Jurkat, Clone E6-1 (cell line): Measurements from ENCODE around the gene RAI1.
A peak's percentile ranks its signal among the peaks of the same experiment; 100 is the strongest.
"Not testable (repeated sequence)": the region's sequence is repeated elsewhere in the genome, so short reads cannot be mapped to it uniquely, and the experiment has no call there.

ENCODE experiments used
- DNase-seq: peaks from one replicate; pipeline ENCODE4 v3.0.0-alpha.2; 2011; ENCODE audit warnings: low read depth, low spot score
- H3K4me3 ChIP-seq: 2 replicates; pipeline ENCODE4 v1.5.1; 2011; ENCODE audit warnings: mild to moderate bottlenecking, low read length, control low read depth, moderate library complexity

RAI1 gene

DNA sequence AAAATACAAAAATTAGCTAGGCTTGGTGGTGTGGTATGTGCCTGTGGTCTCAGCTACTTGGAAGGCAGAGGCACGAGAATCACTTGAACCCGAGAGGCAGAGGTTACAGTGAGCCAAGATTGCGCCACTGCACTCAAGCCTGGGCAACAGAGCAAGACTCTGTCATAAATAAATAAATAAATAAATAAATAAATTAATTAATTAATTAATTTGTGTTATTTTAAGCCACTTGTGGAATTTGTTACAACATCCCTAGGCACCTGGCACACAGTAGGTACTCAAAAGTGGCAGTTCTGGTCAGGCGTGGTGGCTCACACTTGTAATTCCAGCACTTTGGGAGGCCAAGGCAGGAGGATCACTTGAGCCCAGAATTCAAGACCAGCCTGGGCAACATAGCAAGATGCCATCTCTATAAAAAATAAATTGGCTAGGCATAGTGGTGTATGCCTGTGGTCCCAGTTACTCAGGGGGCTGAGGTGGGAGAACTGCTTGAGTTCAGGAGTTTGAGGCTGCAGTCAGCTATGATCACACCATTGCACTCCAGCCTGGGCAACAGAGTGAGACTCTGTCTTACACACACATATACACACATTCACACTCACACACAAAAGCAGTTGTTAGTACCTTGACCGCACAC, 3.1 kb upstream of the RAI1 start:
- H3K4me3 ChIP-seq, DNase-seq: not testable (repeated sequence)

DNA sequence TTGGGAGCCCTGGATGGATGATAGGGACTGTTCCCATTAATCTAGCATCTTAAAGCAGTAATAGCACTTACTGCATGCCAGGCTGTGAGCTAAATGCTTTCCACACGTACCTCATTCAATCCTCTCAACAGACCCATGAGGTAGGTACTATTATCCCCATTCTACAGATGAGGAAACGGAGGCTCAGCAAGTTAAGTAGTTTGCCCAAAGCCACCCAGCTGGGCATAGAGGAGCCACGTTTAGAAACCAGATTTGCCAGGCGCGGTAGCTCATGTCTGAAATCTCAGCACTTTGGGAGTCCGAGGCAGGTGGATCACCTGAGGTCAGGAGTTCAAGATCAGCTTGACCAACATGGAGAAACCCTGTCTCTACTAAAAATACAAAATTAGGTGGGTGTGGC, 2.0 kb upstream of the RAI1 start:
- DNase-seq: no peak
- H3K4me3 ChIP-seq: no peak overlapping the region

DNA sequence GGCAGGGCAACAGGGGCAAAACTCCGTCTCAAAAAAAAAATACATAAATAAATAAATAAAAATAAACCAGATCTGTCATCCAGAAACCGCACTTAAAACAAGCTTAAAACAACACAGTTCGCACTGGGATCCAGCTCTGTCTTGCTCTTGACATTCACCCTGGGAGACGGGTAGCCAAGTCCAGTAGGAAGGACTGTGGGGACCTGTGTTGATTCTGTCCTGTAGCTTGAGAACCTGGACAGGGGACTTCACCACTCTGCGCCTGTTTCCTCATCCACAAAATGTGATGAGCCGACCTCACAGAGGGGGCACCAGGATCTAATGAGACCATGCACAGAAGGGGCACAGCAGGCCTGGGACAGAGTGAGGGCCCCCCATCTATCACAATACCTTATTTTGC, 1.5 kb upstream of the RAI1 start:
- no peak for DNase-seq
- no peak overlapping the region for H3K4me3 ChIP-seq

DNA sequence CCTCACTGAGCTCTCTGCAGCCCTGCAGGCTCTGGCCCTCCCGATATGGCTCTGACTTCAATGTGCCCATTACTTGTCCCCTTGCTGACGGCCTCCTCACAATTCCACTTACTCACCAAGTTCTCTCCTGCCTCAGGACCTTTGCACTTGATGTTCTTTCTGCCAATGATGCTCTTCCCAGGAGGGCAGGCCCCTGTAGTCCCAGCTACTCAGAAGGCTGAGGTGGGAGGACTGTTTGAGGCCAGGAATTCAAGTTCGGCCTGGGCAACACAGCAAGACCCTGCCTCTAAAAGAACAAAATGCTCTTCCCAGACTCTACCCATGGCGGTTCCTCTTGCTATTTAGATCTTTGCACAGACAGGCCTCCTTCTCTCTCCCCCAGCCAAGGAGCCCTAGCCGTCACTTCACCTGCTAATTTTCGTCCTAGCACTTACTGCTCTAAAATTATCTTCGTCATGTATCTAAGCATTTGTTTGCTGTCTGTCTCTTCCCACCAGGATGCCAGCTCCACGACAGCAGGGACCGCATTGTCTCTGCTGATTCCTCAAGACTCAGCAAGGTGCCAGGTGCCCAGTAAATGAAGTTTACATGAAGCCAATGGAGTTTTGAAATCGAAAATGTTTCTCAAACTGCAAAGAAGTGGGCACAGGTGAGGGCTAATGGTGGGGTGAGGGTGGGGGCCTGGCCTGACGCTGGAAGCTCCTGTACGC, 626 bp upstream of the RAI1 start:
- H3K4me3 ChIP-seq: peak overlapping the region; percentile 37

DNA sequence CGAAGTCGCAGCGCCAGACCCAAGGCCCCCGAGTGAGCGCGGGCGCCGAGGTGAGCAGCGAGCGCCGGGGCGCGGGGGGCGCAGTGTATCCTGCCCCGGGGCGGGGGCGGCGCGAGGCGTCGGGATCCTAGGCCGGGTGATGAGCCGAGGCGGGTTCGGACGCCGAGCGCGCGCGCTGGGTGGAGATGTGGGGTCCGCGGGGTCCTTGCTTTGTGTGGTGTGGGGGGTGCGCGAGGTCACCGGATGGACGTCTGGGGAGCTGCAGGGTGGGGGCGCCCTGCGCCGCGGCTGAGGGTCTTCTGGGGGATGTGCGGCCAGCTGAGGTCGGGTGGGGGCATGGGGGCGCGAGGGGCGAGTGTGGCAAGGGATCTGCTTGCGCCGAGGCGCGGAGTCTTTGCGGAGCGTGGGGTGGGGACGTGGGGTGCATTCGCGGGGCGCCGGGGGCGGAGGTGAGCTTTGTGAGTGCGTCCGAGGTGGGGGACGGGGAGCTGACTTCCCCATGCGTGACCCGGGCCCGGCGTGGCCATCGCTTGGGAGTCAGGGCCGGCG, 560 bp downstream of the RAI1 start:
- H3K4me3 ChIP-seq: peak overlapping the region; percentile 74
- no peak for DNase-seq

More for the DNA sequence above, 626 bp upstream of the RAI1 start:
- no peak for DNase-seq

DNA sequence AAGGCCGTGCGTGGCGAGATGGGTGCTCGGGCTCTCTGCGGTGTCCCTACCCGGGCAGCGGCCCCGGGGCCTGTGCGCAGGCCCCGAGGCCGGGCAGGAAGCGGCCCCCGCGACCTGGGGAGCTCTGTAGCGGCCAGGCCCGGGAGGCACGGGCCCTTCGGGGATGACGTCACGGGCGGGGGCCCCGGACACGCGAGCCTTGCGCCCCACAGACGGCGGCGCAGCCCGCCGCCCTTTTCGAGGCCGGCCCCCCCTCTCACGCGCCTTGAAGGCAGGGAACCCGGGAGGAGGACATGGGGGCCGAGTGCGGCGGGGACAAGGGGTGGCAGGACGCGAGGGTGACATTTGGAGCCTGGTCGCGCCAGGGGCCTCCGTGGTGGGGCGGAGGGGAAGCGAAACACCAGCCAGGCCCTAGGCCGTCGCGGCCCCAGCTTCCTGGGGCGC, 1.1 kb downstream of the RAI1 start:
- DNase-seq: no peak
- H3K4me3 ChIP-seq: peak overlapping the region; percentile 74

DNA sequence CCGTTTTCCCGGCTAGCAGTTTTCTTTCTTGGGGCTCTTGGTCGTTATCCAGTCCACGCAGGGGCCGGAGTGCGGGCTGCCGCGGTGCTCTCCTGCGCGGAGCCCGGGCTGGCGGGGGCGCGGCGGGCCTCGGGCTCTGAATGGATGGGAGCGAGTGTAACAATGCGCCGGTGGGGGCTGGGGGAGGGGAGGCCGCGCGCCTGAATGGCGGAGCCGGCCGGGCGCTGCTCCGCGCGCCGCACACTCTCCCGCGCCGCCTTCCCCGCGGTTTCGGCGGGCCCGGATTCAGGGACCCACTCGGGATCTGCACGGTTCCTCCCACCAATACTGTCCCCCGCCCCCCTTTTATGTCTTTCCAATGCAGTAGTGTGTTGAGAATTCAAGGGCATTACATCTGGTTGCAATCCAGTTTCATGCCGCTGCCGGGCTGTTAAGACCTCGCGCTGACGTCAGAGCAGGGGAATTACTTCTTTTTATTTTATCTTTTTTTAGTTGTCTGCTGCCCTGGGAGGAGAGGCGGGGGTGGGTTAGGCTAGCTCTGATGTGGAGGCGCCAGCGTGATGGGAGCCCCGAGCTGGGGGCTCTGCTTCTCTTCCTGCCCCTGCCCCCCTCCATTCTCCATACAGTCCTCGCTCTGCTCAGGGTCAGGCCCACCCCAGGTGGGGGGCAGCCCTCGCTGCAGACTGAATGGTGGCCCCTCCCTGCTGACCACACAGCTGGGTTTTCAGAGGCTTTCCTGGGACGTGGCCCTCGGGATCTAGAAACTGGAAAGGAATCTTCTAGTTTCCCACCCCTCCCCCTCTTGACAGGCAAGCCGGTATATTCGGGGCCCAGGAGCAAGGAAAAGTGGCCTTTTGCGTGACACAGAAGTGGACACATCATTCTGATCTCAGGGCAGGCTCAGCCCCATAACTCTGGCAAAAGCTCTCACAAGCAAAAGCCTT, 1.8 kb downstream of the RAI1 start:
- no peak for DNase-seq

DNA sequence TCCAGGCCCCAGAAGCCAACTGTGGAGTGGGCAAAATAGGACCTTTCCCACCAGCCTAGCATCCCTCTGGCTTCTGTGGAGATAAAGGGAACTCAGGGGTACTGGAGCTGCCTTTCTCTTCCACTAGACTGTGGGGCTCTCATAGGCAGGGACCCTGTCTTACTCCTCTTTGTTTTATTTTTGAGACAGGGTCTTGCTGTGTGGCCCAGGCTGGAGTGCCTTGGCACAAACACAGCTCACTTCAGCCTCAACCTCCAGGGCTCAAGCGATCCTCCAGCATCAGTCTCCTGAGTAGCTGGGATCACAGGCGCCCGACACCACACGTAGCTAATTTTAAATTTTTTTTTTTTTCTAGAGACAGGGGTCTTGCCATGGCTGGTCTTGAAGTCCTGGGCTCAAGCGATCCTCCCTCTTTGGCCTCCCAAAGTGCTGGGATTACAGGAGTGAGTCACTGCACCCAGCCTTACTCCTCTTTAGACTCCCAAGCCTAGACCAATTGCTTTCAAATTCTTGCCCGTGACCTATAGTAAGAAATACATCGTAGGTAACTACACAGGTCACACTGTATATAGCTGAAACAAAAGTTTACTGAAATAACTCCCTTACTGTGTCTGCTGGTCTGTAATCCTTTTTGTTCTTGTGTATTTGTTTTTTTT, 2.6 kb downstream of the RAI1 start:
- H3K4me3 ChIP-seq: peak overlapping the region; percentile 74
- DNase-seq: no peak

More for the DNA sequence above, 1.8 kb downstream of the RAI1 start:
- peak overlapping the region; percentile 74 for H3K4me3 ChIP-seq

DNA sequence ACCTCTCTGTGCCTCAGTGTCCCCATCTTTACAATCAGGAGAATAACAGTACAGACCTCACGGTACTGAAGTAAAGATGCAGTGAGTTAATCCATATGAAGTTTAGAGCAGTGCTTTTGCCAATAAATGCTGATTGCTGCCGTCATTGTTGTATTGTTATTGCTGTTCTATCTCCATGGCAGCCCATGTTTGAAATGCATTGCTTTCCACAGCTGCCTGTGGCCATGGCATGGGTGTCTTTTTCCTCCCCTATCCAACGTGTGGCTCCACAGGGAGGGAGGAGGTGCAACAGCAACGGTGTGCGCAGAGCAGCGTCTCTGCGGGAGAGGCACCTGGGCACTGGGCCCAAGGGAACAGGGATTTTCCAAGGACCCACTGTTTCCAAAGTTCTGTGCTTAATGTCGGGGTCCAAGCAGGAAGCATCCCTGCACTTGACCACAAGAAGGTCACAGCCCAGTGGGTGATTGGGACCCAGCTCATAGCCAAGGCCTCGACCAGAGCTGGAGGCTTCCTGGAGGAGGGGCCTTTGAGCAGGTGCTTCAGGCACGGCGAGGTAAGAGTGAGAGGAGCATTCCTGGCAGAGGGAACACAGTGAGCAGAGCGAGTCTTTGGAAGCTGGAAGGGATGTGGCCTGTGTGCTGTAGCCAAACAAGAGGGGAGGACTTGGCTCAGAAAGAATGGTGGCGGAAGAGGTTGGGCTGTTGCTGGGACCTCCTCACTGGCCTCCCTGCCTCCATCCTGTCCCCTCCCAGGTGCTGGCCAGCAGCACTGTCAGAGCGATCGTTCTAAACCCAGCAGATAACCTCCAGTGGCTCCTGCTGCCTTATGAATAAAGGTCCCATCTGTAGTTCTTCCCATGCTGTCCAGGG, 3.9 kb downstream of the RAI1 start:
- DNase-seq: no peak
- H3K4me3 ChIP-seq: no peak overlapping the region

DNA sequence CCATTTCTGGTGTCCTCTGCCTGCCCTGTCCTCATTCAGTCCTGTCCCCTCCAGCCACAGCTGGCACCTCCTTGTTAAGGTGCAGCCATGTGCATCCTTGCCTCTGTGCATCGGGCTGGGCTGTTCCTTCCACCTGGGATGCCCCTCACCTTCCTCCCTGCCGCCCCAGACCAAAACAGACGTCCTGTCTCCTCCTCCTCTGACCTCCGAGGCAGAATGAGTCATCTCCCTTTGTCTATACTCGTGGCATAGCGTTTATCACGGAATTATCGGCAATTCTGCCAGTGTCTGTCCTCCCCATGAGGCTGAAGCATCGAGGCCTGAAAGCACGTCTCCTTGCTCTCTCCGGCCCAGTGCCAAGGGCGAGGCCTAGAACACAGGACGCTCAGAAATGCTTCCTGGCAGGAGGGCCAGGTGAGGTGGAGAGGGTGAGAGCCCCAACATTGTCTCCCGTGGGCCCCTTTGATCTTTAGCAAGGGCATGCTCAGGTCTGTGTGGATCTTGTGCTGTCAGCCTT, 4.6 kb downstream of the RAI1 start:
- H3K4me3 ChIP-seq: no peak overlapping the region
- no peak for DNase-seq

DNA sequence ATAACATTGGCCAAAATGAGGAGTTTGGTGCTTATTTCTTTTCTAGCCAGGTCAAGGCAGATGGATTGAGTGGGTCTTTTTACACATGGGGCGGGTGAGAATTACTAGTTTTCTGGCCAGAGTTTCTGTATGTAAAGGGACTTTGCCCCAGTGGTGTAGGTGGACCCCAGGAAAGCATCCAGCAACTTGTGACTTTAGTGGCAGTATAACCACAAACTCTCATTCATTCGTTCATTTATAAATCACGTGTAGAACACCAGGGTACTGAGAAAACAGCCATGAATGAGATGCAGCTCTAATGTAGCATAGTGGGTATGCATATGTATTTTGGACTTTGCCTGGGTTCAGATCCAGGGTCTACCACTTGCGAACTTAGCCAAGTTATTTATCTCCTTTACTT, 8.1 kb downstream of the RAI1 start:
- H3K4me3 ChIP-seq: no peak overlapping the region
- DNase-seq: no peak

DNA sequence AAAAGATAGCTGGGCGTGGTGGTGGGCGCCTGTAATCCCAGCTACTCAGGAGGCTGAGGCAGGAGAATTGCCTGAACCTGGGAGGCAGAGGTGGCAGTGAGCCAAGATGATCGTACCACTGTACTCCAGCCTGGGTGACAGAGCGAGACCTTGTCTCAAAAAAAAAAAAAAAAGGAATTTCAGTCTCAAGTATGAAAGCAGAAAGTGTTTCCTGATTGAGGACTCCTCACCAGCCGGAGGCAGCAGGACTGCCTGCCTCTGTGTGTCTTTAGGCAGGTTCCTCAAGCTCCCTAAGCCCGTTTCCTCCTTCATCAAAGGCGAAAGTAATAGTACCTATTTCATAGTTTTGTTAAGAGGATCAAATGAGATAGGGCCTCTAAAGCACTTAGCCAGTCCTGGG, 9.0 kb downstream of the RAI1 start:
- DNase-seq, H3K4me3 ChIP-seq: not testable (repeated sequence)

DNA sequence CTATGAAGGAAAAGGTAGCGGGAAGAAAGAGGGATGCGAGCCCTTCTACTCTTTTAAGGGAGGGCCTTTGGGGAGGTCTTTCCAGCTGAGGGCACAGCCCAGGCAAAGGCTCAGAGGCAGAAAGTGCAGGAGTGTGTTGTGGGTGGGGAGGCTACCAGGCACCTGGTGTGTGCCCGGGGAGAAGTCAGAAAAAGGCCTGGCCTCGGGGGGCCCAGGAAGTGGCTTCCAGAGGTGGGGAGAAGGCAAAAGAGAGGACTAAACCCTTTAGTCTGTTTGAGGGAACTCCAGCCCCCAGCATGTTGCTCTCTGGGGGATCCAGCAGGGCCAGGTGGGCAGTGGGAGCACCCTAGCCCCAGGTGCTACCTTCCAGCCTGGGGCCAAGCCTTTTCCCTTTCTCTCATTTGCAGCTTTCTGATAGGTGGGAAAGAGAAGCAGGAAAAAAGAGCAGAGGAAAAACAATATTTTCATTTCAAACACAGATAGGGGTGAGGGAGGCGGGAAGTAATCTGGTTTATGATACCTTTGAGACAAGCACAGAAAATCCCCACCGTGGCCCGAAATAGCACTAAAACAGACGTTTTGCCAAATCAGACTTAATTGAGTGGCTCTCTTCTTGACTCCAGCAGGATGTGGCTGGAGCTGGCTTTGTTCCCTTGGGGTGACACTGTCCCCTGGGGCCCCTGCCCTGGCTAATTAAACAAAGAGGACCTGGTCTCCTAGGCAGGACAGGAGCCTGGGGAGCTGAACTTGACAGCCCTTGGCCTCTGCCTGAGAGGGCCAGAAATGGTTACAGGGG, 10.4 kb downstream of the RAI1 start:
- H3K4me3 ChIP-seq: no peak overlapping the region
- peak; percentile 55 for DNase-seq

DNA sequence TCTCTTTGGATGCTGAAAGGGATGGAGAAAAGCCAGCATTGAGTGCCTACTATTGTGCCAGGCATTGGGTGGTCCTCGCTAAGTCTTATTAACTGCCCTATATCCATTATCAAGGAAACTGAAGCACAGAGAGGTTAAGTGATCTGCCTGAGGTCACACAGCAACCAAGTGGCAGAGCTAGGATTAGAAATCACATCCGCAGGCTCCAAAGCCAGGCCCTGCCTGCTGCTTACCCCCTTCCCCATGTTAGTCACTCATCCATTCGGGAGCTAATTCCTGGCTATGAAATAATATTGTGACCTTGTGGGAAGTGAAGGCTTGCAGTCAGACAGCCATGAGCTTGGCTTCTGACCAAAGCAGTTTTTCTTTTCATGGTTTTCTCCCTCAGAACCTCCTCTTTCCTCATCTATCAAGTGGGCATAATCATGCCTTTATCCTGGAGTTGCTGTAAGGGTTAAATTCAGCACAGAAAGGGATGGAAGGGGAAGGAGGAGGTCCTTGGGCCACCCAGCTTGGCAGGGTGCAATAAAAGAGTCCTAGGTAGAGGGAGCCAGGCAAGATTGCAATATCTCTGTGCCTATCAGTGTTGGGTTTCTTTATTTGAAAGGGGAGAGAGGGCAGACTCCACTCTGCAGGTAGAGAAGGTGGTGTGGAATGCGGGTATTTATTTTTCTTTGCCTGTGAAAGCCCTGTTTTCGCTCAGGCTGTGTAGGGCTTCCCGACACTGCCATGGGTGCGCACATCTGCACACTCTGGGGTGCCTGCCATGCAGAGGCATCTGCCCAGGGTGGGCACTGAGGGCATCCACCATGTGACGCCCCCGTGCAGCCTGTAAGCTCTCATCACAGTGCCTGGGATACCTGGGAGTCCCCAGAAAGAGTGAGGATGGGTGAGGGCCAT, 11.3 kb downstream of the RAI1 start:
- no peak overlapping the region for H3K4me3 ChIP-seq

DNA sequence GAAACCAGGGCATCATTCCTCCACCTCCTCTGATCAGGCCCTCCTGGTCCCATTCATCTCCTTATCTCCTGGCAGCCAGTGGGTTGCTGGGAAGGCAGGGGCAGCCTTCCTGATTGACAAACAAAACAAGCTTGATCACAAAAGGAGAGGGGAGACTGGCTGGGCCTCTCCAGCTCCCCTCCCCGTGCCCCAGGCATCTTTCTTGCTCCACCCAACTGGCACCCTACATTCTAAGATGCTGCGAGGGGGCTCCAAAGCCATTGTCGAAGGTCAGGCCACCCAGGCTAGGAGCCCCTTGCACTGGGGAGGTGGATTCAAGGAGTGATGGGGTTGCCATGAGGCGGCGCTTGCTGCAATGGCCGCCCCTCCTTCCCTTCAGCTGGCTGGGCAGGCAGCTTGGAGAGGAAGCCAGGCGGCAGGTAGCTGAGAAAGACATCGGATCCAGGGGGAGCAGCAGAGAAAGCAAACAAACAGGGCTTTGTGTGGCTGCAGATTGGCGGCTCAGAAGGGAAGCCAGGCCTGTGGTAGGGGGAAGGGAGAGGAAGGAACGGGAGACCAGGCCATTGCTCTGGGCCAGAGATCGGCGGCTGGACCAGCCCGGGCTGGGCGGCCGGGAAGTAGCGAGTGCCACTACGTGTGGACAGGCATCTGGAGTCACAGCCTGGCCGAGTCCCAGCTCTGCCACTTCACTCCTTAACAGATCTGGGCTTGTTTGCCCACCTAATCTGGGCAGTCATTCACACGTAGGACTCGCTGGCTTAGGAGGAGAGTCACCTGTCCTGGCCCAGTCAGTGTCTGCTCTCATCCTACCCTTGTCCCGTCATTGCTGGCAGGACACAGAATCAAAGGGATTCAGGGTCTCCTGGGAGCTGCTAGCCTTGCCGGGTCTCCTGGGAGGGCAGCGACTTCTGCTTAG, 12.3 kb downstream of the RAI1 start:
- H3K4me3 ChIP-seq: peak overlapping the region; percentile 48
- DNase-seq: no peak

More for the DNA sequence above, 11.3 kb downstream of the RAI1 start:
- no peak for DNase-seq
